HepG2 (cell line): ENCODE measurements around the gene FGFR3. TPM values are rescaled to one million over a fixed set of nuclear protein-coding genes. Genes with fewer than 3 reads are reported as not detected.

Source experiments
- ATAC-seq: fragments of 200-7000 bp; cut with Tn5 transposase; 3 replicates; pipeline ENCODE4 v1.9.1; 2020; ENCODE audit warnings: mild to moderate bottlenecking, moderate library complexity
- BruUV-seq: library from RNA; stranded (reverse); fragments of 400-500 nt; replicated peaks from 2 replicates; lab custom pipeline; 2021; lab: Mats Ljungman, UMichigan
- CTCF ChIA-PET: fragments of 300-600 bp; formaldehyde crosslinking; extraction: SDS; loops from one replicate; lab custom pipeline; 2021; ENCODE audit warnings: low total read pairs, inconsistent platforms, low intra/inter-chr PET ratio; lab: Yijun Ruan, JAX
- POLR2A ChIA-PET: fragments of 350-600 bp; sonication (Branson Sonifier 250); formaldehyde crosslinking; loops from one replicate; lab custom pipeline; 2020; ENCODE audit warnings: antibody characterized with exemption, inconsistent platforms; lab: Yijun Ruan, JAX
- DNase-seq: peaks from one replicate; pipeline ENCODE4 v3.0.0-alpha.2; 2015; ENCODE audit warnings: low spot score
- FAIRE-seq: peaks from 3 replicates; lab custom pipeline; 2011; peaks lifted over from hg19 to GRCh38; lab: Jason Lieb, UNC
- H2AFZ ChIP-seq: one replicate; pipeline ENCODE4 v1.6.1; 2011; ENCODE audit warnings: low read length, inconsistent platforms
- H3K27ac ChIP-seq: fragments of 300-600 bp; 3 replicates; pipeline ENCODE4 v1.8.0; 2011; ENCODE audit warnings: mixed run types, mild to moderate bottlenecking, mixed read lengths, low read length, inconsistent platforms; ENCODE audit not compliant: insufficient read depth; ENCODE audit errors: extremely low read length
- H3K27me3 ChIP-seq, 2 experiments: fragments of 200-600 bp in 1 of 2; 2 replicates in 1 of 2; 3 replicates in 1 of 2; pipeline versions ENCODE4 v1.6.0 to v1.8.0; 2011; ENCODE audit warnings: low read length in 2 of 2, mild to moderate bottlenecking in 2 of 2, moderate library complexity in 2 of 2, inconsistent platforms in 1 of 2; ENCODE audit not compliant: insufficient read depth in 2 of 2, control insufficient read depth in 1 of 2
- H3K36me3 ChIP-seq, 2 experiments: fragments of 200-600 bp in 1 of 2; replicated peaks in 1 of 2; 2 replicates in 1 of 2; 3 replicates in 1 of 2; pipeline versions ENCODE4 v1.5.1 to v1.8.0; 2011; ENCODE audit warnings: low read length in 2 of 2, inconsistent platforms in 1 of 2; ENCODE audit not compliant: insufficient read depth in 2 of 2, control insufficient read depth in 1 of 2
- H3K4me1 ChIP-seq: 2 replicates; pipeline ENCODE4 v1.5.1; 2012; ENCODE audit warnings: low read length, inconsistent platforms; ENCODE audit not compliant: insufficient read depth
- H3K4me2 ChIP-seq: 2 replicates; pipeline ENCODE4 v1.6.0; 2011; ENCODE audit warnings: low read depth, low read length, inconsistent platforms
- H3K4me3 ChIP-seq, 3 experiments: fragments of 200-600 bp in 1 of 3; sonication (generic), shearing (Covaris generic) in 1 of 3; replicated peaks in 1 of 3; 2 replicates each; pipeline ENCODE4 v1.5.1; 2011 to 2016; ENCODE audit warnings: low read length in 3 of 3, inconsistent platforms in 2 of 3, low read depth in 2 of 3, mild to moderate bottlenecking in 2 of 3, control low read depth in 1 of 3, mixed read lengths in 1 of 3; ENCODE audit not compliant: insufficient read depth in 1 of 3
- H3K79me2 ChIP-seq: one replicate; pipeline ENCODE4 v1.6.1; 2011; ENCODE audit warnings: low read length, inconsistent platforms; ENCODE audit not compliant: insufficient read depth
- H3K9ac ChIP-seq: 2 replicates; pipeline ENCODE4 v1.6.0; 2011; ENCODE audit warnings: mild to moderate bottlenecking, low read depth, low read length, inconsistent platforms; ENCODE audit not compliant: insufficient read depth
- H3K9me3 ChIP-seq: 2 replicates; pipeline ENCODE4 v1.5.1; 2012; ENCODE audit warnings: mild to moderate bottlenecking, low read length
- H4K20me1 ChIP-seq: 2 replicates; pipeline ENCODE4 v1.6.0; 2011; ENCODE audit warnings: inconsistent platforms, mild to moderate bottlenecking, low read length, moderate library complexity; ENCODE audit not compliant: insufficient read depth
- AHDC1 ChIP-seq: sonication (generic); formaldehyde crosslinking; IDR thresholded peaks from 2 replicates; pipeline ENCODE4 v1.5.1; 2020; ENCODE audit warnings: mild to moderate bottlenecking, missing genetic modification reagents, borderline replicate concordance
- ELF3 ChIP-seq: IDR thresholded peaks from 2 replicates; pipeline ENCODE4 v1.6.1; 2016; ENCODE audit warnings: missing genetic modification reagents, missing compliant biosample characterization
- ETV5 ChIP-seq: IDR thresholded peaks from 2 replicates; pipeline ENCODE4 v1.6.1; 2018; ENCODE audit warnings: missing biosample characterization, missing genetic modification reagents, inconsistent platforms, borderline replicate concordance
- HNRNPLL ChIP-seq: fragments of 200-400 bp; formaldehyde crosslinking; IDR thresholded peaks from 2 replicates; pipeline ENCODE4 v1.6.1; 2017; ENCODE audit warnings: mild to moderate bottlenecking, low read depth, low read length; ENCODE audit not compliant: poor library complexity, severe bottlenecking
- MBNL3 ChIP-seq: fragments of 250-450 bp; sonication (Bioruptor Pico); conservative IDR thresholded peaks from 2 replicates; pipeline ENCODE4 v1.8.0; 2022; ENCODE audit warnings: mild to moderate bottlenecking, inconsistent platforms
- TBX3 ChIP-seq: fragments of 450-650 bp; IDR thresholded peaks from 2 replicates; pipeline ENCODE4 v1.6.1; 2017; ENCODE audit warnings: antibody characterized with exemption, mild to moderate bottlenecking, inconsistent platforms, borderline replicate concordance
- TERF1 ChIP-seq: sonication (generic); formaldehyde crosslinking; IDR thresholded peaks from 2 replicates; pipeline ENCODE4 v1.8.0; 2022; ENCODE audit warnings: mild to moderate bottlenecking, missing genetic modification reagents, moderate library complexity
- THAP9 ChIP-seq: sonication (generic); formaldehyde crosslinking; IDR thresholded peaks from 2 replicates; pipeline ENCODE4; 2020; ENCODE audit warnings: missing genetic modification reagents, mild to moderate bottlenecking, borderline replicate concordance
- ZBTB33 ChIP-seq: sonication (generic); formaldehyde crosslinking; IDR thresholded peaks from 2 replicates; pipeline ENCODE4 v1.4.0; 2020; ENCODE audit warnings: missing genetic modification reagents
- ZNF850 ChIP-seq: sonication (generic); formaldehyde crosslinking; conservative IDR thresholded peaks from 2 replicates; pipeline ENCODE4 v1.9.0; 2021; ENCODE audit warnings: mild to moderate bottlenecking, missing genetic modification reagents
- WGBS: methylation state at CpG from one replicate; pipeline ENCODE4 v1.1.6; 2017; ENCODE audit warnings: low lambda C conversion rate; 5-methylcytosine and 5-hydroxymethylcytosine counted together
- in situ Hi-C: cut with HindIII; loops from 2 replicates; pipeline ENCODE4 v1.10.0; 2017; ENCODE audit warnings: low pct_unique_long_range_greater_than_20kb; ENCODE audit not compliant: extremely low pct_ligation_motif_present
- intact Hi-C: fragments of 100-400 bp; cut with micrococcal nuclease; formaldehyde crosslinking; loops from one replicate; pipeline ENCODE4 v1.10.0; 2022; ENCODE audit not compliant: unreplicated experiment
- polyA plus RNA-seq, 8 experiments: library from polyadenylated mRNA; depleted of rRNA in 3 of 8; stranded (reverse) in 7 of 8; unstranded in 1 of 8; fragments of >200 nt; fragmentation: Illumina TruSeq in 4 of 8; extraction: Trizol in 4 of 8; gene quantifications; 2 replicates each; pipeline versions ENCODE4 v1.2.1 to v1.2.3, GENCODE V29; 2011 to 2016; ENCODE audit warnings: low read depth in 4 of 8, missing spikeins in 1 of 8, mixed read lengths in 1 of 8; ENCODE audit not compliant: insufficient read depth in 1 of 8
- total RNA-seq, 5 experiments: library from RNA; depleted of rRNA; stranded (reverse); fragments of >200 nt; fragmentation: Illumina TruSeq; extraction: Trizol; gene quantifications; 2 replicates each; pipeline ENCODE4 v1.2.3, GENCODE V29; 2016; ENCODE audit warnings: low read depth in 1 of 5

FGFR3 gene
- total and polyA plus RNA-seq, 2 of the 13 experiments (the other 11 are each of a cell fraction or from before 2014, with no cell fraction given): 103 to 109 TPM

DNA sequence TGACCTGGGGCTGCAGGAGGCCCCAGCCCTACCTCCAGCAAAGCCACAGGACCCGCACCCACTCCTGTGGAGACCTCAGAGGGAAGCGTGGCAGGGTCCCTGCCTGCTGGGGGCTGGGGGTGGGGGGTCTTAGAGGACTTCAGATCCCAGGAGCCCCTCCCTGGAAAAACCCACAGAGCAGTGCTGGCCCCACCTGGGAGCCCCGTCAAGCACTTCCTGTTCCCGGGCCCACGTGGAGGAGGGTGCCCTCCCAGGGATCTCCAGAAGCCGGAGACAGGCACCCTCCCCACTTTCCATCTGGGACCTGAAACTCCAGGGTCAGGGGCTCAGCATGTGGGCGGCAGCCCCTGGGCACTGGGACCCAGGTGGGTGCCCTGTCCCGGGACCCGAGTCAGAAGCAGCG lies 39.8 kb upstream of the FGFR3 start:
- BruUV-seq: no TSS peak
- ATAC-seq: peak; percentile 5; the same call in 2 of the 3 replicates
- Histone ChIP-seq H4K20me1 (no peaks in the 10 kb centered on the region), H3K27ac (peak overlapping the region; percentile 12), H3K4me3 (peak overlapping the region; percentile 45 to 73 (median 56); a peak in 5 of 6 replicates), H3K27me3 (no peaks in the 10 kb centered on the region; a peak in 1 of 5 replicates), H3K9ac (peak overlapping the region; percentile 51; the same call in 1 of the 2 replicates), H3K9me3 (no peaks in the 10 kb centered on the region), H2AFZ (no peak overlapping the region), H3K4me2 (peak overlapping the region; percentile 82), H3K4me1 (peaks cover 88% of the 10 kb centered on the region), H3K36me3 (no peaks in the 10 kb centered on the region), H3K79me2 (no peaks in the 10 kb centered on the region)
- in situ Hi-C loops: loop anchor here (10.0 kb wide), 1 partner anchor 52 kb away; no protein-coding TSS in a partner anchor
- 0% methylated on average over 1 of the region's 10 CpGs for WGBS
- no peak for DNase-seq
- ChIA-PET POLR2A (interaction anchor here (1.4 to 34.3 kb wide), 8 partner anchors 10 to 43 kb away, joined by 4 to 1258 read pairs (median 14); partner anchors contain the start of gene FGFR3), CTCF (interaction anchor here (2.9 kb wide), 1 partner anchor 57 kb away, joined by 22 read pairs; no protein-coding TSS in a partner anchor)
- no peak for FAIRE-seq
- intact Hi-C loops: loop anchor here (2.0 kb wide), 1 partner anchor 26 kb away; no protein-coding TSS in a partner anchor
- TF ChIP-seq ZBTB33 (CRISPR knock-in tag) (peak; percentile 5; the same call in 1 of the 2 replicates), THAP9 (CRISPR knock-in tag) (no peak), HNRNPLL (peak; percentile 16), TERF1 (CRISPR knock-in tag) (0 out of 2 replicates have a peak, but pooled peaks have one; percentile 32), TBX3 (no peak), MBNL3 (CRISPR knock-in tag) (no peak), ELF3 (CRISPR knock-in tag) (peak; percentile 23; the same call in 1 of the 2 replicates), AHDC1 (CRISPR knock-in tag) (0 out of 2 replicates have a peak, but pooled peaks have one; percentile 2), ETV5 (peak; percentile 38; the same call in 1 of the 2 replicates), ZNF850 (CRISPR knock-in tag) (0 out of 2 replicates have a peak, but pooled peaks have one; percentile 58)
